Upper lobe of left lung (tissue), 4 donors: ENCODE results near the gene ATOX1.
A peak's percentile ranks its signal among the peaks of the same experiment; 100 is the strongest.

Experiments
- EP300 ChIP-seq, 4 donors: sonication (generic); formaldehyde crosslinking; IDR thresholded peaks; one replicate each; pipeline ENCODE4 v1.5.1; 2017; ENCODE audit warnings: antibody characterized with exemption in 4 of 4, control low read depth in 2 of 4
- POLR2A ChIP-seq, 4 donors: fragments of 450-650 bp; IDR thresholded peaks; one replicate each; pipeline ENCODE4 v1.5.1; 2016 to 2017; ENCODE audit warnings: antibody characterized with exemption in 4 of 4, mild to moderate bottlenecking in 2 of 4
- TF ChIP-seq, protein P1 (sequence below), 6 experiments: fragments of 450-650 bp in 4 of 6; fragments of 200-600 bp in 2 of 6; sonication (generic) in 2 of 6; IDR thresholded peaks; one replicate each; pipeline ENCODE4 v1.5.1; 2016 to 2019; ENCODE audit warnings: antibody characterized with exemption in 6 of 6

DNA sequence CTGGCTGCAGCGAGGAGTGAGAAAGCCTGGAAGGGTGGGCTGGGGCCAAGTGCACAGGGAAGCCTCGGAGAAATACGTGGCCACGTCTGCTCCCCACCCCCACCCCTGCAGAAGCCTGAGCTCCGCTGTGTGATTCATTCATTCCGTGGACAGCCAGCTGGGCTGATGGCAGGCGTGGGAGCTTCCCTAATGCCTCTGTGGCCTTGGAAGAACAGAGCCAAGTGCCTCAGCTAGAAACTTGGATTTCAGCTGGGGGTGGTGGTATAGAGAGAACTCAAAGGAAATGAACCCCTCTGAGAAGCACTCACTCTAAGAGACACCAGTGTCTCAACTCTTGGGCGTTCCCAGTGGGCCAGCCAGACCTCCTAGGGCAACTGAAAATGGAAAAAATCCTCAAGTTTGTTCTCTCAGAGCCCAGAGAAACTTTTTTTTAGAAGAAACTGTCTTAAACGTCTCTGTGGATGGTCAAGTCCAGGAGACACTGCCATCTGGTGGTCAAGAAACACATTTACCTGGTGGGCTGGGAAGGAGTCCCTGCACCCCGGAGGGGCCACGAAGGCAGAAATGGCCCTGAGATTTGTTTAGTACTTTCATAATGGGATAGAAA, 18.0 kb downstream of the ATOX1 start:
- TF ChIP-seq, protein P1, sequence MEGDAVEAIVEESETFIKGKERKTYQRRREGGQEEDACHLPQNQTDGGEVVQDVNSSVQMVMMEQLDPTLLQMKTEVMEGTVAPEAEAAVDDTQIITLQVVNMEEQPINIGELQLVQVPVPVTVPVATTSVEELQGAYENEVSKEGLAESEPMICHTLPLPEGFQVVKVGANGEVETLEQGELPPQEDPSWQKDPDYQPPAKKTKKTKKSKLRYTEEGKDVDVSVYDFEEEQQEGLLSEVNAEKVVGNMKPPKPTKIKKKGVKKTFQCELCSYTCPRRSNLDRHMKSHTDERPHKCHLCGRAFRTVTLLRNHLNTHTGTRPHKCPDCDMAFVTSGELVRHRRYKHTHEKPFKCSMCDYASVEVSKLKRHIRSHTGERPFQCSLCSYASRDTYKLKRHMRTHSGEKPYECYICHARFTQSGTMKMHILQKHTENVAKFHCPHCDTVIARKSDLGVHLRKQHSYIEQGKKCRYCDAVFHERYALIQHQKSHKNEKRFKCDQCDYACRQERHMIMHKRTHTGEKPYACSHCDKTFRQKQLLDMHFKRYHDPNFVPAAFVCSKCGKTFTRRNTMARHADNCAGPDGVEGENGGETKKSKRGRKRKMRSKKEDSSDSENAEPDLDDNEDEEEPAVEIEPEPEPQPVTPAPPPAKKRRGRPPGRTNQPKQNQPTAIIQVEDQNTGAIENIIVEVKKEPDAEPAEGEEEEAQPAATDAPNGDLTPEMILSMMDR (IDR thresholded peaks at IDR 0.05), result peak; percentile 71 to 88 (median 78)
- no peak for TF ChIP-seq POLR2A (IDR thresholded peaks at IDR 0.05)
- no peak for TF ChIP-seq EP300 (IDR thresholded peaks at IDR 0.05)
